Body of pancreas (tissue), 4 donors: ENCODE data around the gene NSFL1C.

Source experiments
- CTCF ChIP-seq, 7 experiments: fragments of 450-650 bp in 4 of 7; fragments of 200-600 bp in 3 of 7; sonication (generic) in 3 of 7; IDR thresholded peaks; one replicate each; pipeline ENCODE4 v1.5.1; 2016 to 2019; ENCODE audit warnings: antibody characterized with exemption in 7 of 7
- POLR2A ChIP-seq, 3 donors: fragments of 450-650 bp; IDR thresholded peaks; one replicate each; pipeline ENCODE4 v1.6.1; 2016; ENCODE audit warnings: antibody characterized with exemption in 3 of 3, mild to moderate bottlenecking in 2 of 3

GRCh38 chr20:1465470-1466210 lies 1.0 kb downstream of the NSFL1C start:
- TF ChIP-seq CTCF (IDR thresholded peaks at IDR 0.05) (no peak), POLR2A (IDR thresholded peaks at IDR 0.05) (no peak)
